ENCODE results near the gene CHCHD3. TPM values are rescaled to one million over a fixed set of nuclear protein-coding genes. Genes with fewer than 3 reads are reported as not detected.

The CHCHD3 gene
- total RNA-seq, 1 donor from 2014 or later = 71.0 TPM

GRCh38 chr7:132838313-132838712, 243.6 kb downstream of the CHCHD3 start:
- Mint-ChIP-seq H3K4me1 (ENCODE audit: unreplicated experiment) (no peaks in the 10 kb centered on the region), H3K27me3 (no peaks in the 10 kb centered on the region), H3K9me3 (no peaks in the 10 kb centered on the region), H3K36me3 (peaks cover 27% of the 10 kb centered on the region), H3K27ac (no peak overlapping the region), H3K4me3 (no peak overlapping the region)
- no peak for DNase-seq (ENCODE audit: extremely low spot score, unreplicated experiment)
- no peak for TF ChIP-seq CTCF (conservative IDR thresholded peaks at IDR 0.05)

- H3K4me1 Mint-ChIP-seq (ENCODE audit: unreplicated experiment) = no peaks in the 10 kb centered on the region
- H3K9me3 Mint-ChIP-seq = no peaks in the 10 kb centered on the region
- no peak for TF ChIP-seq CTCF (conservative IDR thresholded peaks at IDR 0.05)
- peaks cover 25% of the 10 kb centered on the region for H3K36me3 Mint-ChIP-seq
- H3K27ac Mint-ChIP-seq = no peak overlapping the region
- H3K27me3 Mint-ChIP-seq = no peaks in the 10 kb centered on the region
- no peak overlapping the region for H3K4me3 Mint-ChIP-seq
- no peak for DNase-seq (ENCODE audit: extremely low spot score, unreplicated experiment)
Observed at GRCh38 chr7:132837529-132837928, 244.4 kb downstream of the CHCHD3 start.

GRCh38 chr7:132836746-132837145, 245.1 kb downstream of the CHCHD3 start:
- no peaks in the 10 kb centered on the region for H3K9me3 Mint-ChIP-seq
- no peak overlapping the region for H3K27ac Mint-ChIP-seq
- no peaks in the 10 kb centered on the region for H3K4me1 Mint-ChIP-seq (ENCODE audit: unreplicated experiment)
- no peaks in the 10 kb centered on the region for H3K27me3 Mint-ChIP-seq
- peaks cover 23% of the 10 kb centered on the region for H3K36me3 Mint-ChIP-seq
- no peak for TF ChIP-seq CTCF (conservative IDR thresholded peaks at IDR 0.05)
- DNase-seq (ENCODE audit: extremely low spot score, unreplicated experiment) = no peak
- no peak overlapping the region for H3K4me3 Mint-ChIP-seq

GRCh38 chr7:132830941-132831340, 250.9 kb downstream of the CHCHD3 start:
- Mint-ChIP-seq H3K27me3 (no peaks in the 10 kb centered on the region), H3K9me3 (peaks cover under 1% of the 10 kb centered on the region), H3K27ac (no peak overlapping the region), H3K36me3 (peaks cover 9% of the 10 kb centered on the region), H3K4me3 (no peak overlapping the region), H3K4me1 (ENCODE audit: unreplicated experiment) (peaks cover 6% of the 10 kb centered on the region)
- TF ChIP-seq CTCF (conservative IDR thresholded peaks at IDR 0.05) = no peak
- DNase-seq (ENCODE audit: extremely low spot score, unreplicated experiment) = no peak

- no peak overlapping the region for H3K27ac Mint-ChIP-seq
- H3K4me3 Mint-ChIP-seq = no peak overlapping the region
- peaks cover 12% of the 10 kb centered on the region for H3K36me3 Mint-ChIP-seq
- TF ChIP-seq CTCF (conservative IDR thresholded peaks at IDR 0.05) = no peak
- peaks cover 6% of the 10 kb centered on the region for H3K4me1 Mint-ChIP-seq (ENCODE audit: unreplicated experiment)
- no peak for DNase-seq (ENCODE audit: extremely low spot score, unreplicated experiment)
- peaks cover 4% of the 10 kb centered on the region for H3K9me3 Mint-ChIP-seq
- H3K27me3 Mint-ChIP-seq = no peaks in the 10 kb centered on the region
Observed at GRCh38 chr7:132828502-132828901, 253.4 kb downstream of the CHCHD3 start.
